ENCODE results near the gene CDC14A.

CDC14A gene

DNA sequence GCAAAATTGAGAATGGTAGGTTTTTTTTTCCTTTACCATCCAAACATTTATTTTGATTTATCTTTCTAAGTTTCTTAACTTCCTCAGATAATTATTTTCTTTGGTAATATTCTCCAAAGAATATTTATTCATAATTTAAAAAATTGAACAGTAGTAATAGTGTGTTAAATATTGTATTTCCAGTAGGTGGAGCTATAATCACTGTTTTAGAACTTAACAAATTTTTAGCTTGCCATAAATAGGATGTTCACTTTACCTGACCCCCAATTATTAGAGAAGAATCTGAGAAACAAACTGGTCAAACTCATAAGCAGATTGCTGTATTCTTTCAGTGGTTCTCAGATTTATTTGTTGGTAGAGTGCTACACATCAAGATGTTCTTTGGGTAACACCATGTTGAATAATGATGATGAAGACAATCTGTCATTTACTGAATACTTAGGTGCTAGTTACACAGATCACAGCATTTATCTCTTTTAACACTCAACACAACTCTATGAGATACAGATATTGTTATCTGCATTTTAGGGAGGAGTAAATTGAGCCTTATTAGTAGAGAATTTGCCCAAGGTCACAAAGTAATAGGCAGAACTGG, 103.3 kb downstream of the CDC14A start:
- no peak for DNase-seq (ENCODE audit: low read depth)

DNA sequence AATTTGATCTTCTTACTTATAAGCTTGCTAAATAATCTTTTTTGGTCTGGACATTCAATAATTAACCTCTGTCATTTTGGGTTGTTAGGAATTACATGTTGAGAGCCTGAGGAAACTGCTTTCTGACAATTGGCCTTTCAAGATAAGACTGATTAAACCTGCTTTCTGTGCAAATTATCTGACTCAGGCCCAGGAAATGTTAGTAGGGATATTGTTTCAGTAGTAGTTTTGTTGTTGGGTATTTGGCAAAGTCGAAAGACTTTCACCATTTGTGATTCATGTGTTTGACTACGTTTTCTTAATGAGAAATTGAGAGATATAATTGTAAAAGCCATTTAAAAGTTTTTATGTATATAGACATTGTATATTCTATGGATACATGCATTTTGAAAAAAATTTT, 104.6 kb downstream of the CDC14A start:
- no peak for DNase-seq (ENCODE audit: low read depth)

DNA sequence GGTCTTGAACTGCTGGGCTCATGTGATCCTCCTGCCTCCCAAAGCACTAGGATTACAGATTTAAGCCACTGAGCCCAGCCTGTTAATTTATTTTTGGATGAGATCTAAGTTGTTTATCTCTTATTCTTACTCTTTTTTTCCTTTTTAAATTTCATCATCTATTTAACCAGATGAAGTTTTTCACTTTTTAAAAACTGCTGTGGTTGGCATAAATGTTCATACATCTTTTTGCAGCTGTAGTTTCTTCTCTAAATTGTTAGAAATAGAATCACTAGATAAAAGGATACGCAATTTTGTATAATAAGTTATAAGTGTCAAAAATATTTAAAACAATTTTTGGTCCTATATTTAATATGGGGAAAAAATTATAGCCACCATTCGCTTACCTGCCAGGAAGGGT, 105.4 kb downstream of the CDC14A start:
- no peak for DNase-seq (ENCODE audit: low read depth)

DNA sequence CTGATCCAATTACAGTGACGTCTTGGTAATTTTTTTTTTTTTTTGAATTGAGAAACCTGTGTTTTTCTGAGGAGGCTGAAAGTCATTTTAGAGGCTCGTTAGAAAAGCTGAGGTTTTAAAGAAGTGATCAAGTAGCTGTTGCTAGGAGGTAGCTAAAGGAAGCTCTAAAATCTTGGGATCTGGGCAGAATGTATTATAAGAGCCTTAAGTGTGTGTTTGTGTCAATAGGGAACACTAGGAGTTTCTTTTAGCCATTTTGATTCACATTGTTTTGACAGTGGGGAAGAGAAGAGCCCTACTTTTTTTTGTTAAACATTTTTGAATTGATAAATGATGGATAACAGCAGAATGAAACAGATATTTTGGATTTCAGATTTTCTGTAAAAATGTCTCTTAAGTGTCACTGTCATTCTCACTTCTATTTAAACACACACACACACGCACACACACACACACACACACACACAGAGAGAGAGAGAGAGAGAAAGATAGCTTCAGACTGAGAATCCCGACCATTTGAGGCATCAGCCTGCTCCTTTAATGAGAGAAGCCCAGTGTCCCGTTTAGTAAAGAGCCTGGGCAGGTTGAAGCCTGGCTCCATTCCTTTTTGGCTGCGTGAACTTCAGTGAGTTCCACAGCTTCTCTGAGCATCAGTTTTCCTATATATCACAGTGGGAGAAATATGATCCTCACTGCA, 106.5 kb downstream of the CDC14A start:
- DNase-seq (ENCODE audit: low read depth): no peak

DNA sequence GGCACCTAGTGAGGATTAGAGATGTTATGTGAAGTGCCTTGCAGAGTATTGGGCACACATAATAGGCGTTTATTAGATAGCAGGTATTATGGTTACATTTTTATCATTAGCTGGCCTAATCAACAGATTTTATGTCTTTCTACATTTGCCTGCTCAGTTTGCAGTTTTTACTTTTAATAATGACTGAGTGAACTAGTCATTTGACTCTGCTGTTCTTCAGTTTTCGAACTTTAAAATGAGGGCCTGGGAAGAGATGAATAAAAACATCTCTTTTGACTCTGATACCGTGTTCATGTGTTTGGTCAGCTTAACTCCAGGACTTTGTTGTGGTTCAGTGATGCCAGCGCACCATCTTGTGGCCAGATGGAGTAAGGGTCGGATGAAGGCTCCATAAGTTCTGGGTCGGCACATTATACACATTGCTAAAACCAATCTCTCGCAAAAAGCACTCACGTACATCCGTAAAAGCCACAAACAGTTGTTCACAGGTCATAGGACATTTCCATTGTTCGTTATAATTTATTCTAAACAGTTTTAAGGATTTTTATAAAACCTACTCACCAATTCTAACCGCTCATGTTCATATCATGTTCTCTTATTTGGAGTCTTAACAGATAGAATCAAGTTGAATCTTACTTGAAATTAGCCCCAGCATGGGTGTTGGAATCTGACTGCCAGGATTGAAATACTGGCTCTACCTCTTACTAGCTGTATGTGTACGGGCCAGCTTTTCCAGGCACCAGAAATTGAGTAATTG, 107.2 kb downstream of the CDC14A start:
- DNase-seq (ENCODE audit: low read depth): peak; percentile 50

DNA sequence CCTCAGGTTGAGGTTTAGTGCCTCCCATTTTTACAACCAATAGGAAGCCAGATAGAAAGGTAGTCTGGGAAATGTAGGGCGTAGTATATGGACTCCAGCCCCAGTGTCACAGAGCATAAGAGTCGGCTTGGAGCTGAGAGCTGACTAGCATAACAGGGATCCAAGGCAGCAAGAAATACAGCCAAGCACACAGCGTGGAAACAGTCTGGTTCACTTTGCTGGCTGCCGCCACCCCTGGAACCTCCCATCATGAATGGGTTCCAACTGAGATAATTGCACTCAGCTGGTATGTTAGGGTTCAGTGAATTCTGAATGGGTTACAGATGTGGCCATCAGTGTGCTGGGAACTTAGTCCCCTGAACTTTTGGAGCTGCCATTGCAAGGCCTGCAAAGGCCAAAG, 108.9 kb downstream of the CDC14A start:
- DNase-seq (ENCODE audit: low read depth): no peak

DNA sequence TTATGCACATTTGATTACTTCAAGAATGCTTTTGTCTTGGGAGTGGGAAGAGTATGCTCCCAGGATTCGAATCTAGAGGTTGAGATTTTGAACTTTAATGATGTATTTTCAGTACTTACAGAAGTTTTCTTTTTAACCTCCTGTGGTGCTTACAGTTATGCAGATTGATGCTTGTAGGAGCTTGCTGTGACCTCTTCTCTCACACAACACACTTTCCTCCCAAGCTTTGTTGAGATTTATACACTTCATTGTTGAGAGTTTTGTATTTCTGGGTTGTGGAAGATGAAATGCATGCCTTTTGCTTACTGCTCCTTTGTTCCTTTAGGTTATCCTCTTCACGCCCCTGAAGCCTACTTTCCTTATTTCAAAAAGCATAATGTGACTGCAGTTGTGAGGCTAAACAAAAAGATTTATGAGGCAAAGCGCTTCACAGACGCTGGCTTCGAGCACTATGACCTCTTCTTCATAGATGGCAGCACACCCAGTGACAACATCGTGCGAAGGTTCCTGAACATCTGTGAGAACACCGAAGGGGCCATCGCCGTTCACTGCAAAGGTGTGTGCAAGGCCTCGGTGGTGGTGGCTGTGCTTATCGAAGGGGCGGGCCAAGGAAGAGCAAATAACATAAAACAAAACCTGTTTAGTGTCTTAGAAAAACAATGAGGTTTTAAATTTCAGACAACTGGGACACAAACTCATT, 110.2 kb downstream of the CDC14A start:
- DNase-seq (ENCODE audit: low read depth): no peak

DNA sequence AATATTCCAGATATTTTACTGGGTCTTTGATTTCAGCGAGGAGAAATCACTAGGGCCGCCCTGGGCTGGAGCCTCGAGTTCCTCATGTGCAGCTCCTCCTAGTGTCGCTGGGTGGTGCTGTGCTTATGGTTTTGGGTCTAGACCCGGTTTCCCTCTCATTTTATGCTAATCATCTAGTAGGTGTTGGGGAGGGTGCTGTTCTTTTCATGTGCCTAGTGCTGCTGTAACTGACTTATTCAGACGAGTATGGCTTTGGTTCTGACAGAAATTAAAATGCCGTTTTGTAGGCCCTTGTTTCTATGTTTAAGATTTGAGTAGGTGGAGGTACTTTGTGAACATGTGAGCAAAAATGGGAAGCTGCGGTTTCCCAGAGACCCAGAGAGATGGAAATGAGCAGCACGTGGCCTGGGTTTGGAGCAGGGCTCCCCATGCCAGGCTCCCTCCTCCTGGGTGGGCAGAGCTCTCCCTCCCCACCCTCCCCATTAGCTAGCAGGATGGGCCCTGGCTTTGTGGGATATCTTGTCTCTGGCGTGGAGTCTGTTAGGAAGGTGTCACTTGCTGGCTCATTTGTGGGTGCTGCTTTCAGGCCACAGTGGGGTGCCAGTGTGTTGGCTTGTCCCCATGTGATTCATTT, 111.6 kb downstream of the CDC14A start:
- no peak for DNase-seq (ENCODE audit: low read depth)

DNA sequence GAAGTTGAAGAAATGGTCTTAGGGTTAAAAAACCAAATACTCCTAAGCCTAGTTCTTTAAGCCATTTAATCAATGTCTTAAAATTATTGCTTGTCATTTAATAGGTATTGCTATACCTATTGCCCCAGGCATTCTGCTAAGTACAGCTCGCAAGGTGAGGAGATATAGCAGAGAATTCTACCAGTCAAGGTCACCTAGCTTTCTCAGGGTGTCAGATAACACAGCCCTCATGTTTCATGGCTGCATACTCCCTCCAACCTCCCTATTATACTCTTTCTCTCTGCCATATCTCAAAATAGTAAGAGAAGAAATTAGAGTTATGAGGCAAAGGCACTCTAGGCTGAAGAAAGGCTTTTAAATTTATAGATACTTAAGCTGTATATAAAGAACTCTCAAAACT, 117.3 kb downstream of the CDC14A start:
- no peak for DNase-seq (ENCODE audit: low read depth)

DNA sequence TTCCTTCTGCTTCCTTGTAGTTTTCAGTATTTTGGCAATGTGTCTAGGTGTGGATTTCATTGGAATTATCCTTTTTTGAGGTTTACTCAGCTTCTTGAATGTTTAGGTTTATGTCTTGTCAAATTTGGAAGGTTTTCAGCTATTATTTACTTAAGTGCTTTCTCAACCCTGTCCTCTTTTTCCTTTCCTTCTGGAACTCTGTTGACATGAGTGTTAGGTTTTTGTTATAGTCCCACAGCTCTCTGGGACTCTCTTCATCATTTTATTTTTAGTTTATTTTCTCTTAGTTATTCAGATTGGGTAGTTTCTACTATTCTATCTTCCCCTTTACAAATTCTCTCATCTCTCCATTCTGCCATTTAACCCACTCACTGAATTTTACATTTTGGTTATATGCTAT, 122.5 kb downstream of the CDC14A start:
- DNase-seq (ENCODE audit: low read depth): no peak

DNA sequence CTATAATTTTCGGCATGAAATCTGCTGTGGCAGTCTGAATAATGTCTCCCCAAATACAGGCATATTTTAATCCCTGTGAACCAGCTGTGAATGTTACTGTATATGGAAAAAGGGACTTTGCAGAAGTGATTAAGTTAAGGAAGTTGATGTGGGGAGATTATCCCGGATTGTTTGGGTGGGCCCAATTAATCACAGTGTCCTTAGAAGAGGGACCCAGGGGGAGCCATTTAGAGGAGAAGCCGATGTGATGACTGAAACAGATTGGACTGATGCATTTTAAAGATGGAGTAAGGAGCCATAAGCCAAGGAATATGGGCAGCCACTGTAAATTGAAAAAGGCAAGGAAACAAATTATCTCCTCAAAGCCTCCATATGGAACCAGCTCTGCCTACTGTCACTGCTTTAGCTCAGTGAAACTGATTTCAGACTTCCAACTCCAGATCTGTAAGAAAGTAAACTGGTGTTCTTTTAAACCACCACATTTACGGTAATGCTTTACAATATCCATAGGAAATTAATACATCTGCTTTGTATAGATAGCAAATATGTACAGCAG, 124.5 kb downstream of the CDC14A start:
- no peak for DNase-seq (ENCODE audit: low read depth)

DNA sequence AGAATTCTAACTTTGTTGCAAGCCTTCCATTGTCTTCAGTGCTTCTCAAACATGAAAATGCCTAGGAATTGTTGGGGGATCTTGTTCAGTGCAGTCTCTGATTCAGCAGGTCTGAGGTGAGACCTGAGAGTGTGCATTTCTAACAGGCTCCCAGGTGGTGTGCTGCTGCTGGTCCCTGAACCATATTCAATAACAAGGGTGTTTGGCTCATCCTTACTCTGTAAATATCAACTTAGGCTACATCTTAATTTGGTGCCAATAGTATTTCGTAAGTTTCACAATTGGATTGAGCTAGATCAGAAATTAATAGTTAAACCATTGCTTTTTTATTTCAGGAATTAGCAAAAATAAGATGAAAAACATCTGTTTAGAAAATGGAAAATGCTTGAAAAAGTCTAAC, 126.5 kb downstream of the CDC14A start:
- no peak for DNase-seq (ENCODE audit: low read depth)

DNA sequence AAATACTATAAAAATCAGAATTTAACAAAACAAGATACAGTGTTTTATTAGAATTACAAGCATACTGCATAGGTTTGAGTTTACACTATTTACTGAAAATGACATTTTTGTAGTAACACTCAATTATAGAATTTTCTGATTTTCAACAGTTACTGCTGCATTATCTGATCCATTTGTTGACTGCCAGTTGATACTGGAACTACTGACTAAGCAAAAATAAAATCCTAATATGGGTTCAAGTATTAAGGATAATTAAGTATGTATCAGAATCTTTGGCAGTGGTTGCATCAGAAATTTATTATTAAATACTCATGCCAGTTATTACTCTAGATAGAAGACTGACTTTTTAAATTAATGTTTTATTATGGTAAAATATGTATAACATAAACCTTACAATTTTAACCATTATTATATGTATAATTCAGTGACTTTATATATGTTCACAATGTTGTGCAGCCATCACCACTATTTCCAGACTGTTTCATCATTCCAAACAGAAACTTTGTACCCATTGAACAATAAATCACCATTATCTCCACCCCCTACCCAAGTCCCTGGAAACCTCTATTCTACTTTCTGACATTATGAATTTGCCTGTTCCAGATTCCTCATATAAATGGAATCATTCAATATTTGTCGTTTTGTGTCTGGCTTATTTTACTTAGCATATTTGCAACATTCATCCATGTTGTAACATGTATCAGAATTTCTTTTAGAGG, 127.5 kb downstream of the CDC14A start:
- no peak for DNase-seq (ENCODE audit: low read depth)

DNA sequence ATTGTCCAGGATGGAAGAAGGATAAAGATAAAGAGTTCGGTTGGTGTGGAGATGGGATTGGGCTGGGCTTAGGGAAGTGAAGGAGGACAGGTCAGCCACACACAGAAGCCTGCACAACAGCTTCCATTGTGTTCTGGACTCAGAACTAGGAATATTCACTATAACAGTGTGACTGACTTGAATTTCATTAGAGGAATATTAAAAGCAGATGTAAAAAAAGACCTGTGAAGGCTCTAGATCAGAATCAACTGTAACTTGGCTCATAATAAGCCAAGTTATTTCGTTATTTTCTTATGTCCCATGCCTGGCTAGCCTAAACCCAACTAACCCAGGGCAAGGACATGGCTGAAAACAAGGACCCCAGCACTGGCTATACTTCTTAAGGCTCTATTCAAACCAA, 129.0 kb downstream of the CDC14A start:
- no peak for DNase-seq (ENCODE audit: low read depth)

DNA sequence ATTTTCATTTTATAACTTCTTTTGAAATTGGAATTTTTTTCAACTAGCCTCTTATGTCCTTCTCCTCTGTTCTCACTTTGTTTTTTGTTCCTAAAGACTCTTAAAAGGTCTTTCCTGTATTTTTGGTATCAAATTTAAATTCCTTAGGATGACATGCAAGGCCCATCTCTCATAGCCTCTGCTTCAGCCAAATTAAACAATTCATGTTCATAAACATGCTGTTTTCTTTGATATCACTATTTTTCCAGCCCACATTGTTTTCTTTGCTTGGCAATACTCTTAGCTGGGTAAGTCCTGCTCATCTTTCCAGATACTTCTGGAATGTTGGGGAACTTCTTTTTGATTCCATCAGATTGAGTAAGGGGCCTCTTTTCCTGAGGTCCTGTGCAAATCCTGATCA, 129.9 kb downstream of the CDC14A start:
- no peak for DNase-seq (ENCODE audit: low read depth)

DNA sequence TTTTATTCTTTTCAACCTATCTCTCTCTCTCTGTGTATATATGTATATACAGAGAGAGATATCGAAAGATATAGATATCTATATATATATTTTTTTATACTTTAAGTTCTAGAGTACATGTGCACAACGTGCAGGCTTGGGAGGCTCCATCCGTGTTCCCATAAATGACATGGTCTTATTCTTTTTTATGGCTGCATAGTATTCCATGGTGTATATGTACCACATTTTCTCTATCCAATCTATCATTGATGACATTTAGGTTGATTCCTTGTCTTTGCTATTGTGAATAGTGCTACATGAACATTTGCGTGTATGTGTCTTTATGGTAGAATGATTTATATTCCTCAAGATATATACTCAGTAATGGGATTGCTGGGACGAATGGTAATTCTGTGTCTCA, 130.4 kb downstream of the CDC14A start:
- DNase-seq (ENCODE audit: low read depth): no peak

DNA sequence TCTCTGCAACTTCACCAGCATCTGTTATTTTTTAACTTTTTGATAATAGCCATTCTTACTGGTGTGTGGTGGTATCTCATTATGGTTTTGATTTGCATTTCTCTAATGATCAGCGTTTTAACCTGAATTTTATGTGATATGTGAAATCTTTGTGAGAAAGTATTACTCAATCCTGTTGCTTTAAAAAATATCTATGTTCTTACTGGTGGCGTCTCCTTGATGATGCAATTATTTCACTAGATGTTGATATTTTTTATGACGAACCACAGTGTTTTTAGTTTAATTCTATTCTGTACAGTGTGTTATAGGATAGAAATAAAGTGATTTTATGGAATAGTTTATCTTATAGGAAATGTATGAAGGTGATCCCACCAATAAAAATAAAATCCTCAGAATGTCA, 130.9 kb downstream of the CDC14A start:
- no peak for DNase-seq (ENCODE audit: low read depth)

DNA sequence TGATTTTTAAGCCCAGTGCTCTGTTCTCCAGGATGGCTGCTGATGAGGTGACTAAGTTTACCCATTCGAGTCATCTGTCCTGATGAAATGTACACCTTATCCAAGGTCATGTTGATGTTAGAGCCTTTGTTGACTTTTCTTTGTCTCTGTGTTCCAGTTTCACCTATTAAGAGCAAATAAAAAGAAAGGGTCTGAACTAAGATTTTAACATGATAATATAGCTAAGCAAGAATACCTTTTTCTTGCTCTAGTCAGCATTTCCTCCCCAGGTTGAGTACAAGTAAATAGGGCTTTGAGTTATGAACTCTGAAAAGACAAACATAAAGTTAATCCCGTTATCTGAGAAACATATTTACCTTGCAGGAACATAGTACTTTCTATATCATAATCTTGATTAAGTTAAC, 133.6 kb downstream of the CDC14A start:
- no peak for DNase-seq (ENCODE audit: low read depth)

DNA sequence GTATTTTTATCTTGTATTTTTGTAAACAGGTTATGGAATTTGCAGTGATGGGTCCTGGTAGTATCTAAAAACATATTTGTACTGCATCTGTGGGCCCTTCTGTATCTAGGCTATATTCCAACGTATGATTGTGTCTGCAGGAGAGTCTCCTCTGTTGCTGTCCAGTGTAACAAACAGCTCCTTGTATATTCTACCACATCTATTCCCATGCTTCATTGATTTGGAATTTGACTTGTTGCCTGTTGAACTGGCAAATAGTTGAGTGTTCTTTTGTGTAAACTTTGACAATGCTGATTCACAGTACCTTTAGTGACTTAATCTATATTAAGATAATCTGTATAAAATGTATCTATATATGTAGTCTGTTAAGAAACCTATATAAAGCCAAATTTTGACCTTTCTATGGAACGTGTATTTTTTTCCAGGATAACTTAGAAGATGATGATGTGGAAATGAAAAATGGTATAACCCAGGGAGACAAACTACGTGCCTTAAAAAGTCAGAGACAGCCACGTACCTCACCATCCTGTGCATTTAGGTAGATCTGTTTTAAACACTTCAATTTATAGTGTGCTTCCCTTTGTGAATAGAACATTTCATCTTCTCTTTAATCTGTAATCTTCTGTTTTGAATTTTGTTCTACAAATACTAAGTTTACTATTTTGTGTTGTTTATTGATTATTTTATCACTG, 142.2 kb downstream of the CDC14A start:
- no peak for DNase-seq (ENCODE audit: low read depth)

DNA sequence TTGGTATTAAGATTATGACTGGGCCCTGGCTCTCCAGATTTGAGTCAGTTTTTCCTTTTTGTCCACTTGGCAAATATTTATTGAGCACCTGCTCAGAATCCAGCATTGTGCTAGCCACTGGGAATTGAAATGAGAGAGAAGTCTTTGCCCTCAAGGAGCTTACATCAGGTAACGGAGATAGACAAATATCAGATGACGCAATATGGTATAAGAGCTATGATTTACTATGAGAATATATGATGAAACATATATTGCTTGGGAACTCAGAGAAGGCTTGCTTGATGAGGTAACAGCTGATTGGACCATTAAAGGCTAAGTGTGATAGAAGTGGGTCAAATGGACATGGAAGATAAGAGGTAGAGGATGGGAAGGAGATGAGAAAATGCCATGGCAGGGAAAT, 144.6 kb downstream of the CDC14A start:
- DNase-seq (ENCODE audit: low read depth): no peak

DNA sequence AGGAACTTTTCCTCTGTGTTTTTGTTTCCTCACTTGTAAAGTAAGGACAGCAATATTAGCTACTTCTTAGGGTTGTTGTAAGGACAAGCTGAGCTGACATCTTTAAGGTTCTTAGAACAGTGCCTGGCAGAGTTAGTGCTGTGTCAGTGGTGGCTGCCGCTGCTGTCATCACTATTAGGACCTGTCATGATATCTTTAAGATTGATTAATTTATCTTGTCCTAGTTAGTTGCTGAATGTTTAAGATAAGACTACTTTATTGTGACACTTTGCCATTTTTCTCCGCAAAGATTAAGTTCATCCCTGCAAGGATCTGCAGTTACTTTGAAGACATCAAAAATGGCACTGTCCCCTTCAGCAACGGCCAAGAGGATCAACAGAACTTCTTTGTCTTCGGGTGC, 145.5 kb downstream of the CDC14A start:
- DNase-seq (ENCODE audit: low read depth): no peak
